M059J (cell line): Measurements from ENCODE around the gene GSTA4. TPM values are rescaled to one million over a fixed set of nuclear protein-coding genes. Genes with fewer than 3 reads are reported as not detected.
"Not testable (repeated sequence)": the region's sequence is repeated elsewhere in the genome, so short reads cannot be mapped to it uniquely, and the experiment has no call there.

Experiments
- DNase-seq: peaks from one replicate; pipeline ENCODE4 v3.0.0-alpha.2; 2012; ENCODE audit warnings: low read depth
- total RNA-seq: library from RNA; depleted of rRNA; stranded (reverse); fragments of >200 nt; shearing (Covaris generic); gene quantifications from 2 replicates; pipeline ENCODE4 v1.2.3, GENCODE V29; 2014

GSTA4 gene
- total RNA-seq, 1 experiment from 2014 or later, result 26.2 TPM

DNA sequence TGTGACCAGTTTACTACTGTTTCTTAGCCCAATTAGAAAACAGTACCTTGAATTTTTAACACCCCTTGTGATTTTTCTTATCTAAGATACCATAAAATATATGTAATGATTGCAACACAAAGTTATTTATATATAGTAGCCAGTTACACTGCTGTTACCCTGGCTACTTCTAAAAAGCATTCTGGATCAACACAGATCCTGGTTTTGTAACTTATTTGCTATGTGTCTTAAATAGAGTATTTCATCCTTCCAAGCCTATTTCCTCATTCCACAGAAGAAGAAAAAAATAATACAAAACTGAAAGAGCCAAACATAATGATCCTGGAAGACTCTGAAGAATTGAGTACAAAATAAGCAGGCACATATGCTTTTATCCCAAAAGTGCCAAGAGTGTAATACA lies 19.0 kb upstream of the GSTA4 start:
- DNase-seq, result no peak

DNA sequence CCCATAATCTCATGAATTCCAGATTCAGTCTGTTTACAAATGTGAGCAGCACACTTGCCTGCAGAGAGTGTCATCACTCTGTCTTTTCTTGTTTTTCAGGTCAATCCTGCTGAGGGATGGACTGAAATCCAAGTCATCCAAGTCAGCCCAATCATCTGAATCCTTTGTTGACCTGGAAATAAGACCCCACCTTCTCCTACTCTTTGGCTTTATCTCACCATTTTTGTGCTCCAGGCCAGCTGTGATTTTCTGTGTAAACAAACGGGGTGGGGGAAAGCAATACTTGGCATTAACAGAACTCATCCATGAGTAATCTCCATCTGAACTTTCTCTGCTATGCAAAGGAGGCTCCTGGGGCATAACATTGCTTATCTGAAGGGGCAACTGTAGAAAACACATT lies 16.9 kb upstream of the GSTA4 start:
- DNase-seq, result no peak

DNA sequence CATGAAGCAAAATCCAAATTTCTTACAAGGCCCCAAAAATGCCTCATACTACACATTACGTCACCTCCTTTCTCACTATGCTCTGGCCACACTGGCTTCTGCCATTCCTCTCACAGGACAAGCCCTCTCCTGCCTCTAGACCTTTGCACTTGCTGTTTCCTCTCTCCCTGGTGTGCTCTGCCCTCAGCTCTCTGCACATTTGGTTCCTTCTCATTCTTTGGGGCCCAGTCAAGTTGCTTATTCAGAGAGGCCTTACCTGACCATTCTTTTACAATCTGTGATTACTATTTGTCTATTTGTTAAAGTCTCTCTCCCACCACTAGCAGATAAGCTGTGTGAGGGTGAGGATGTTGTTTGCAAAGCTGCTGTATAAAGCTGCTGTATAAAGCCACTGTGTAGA lies 15.4 kb upstream of the GSTA4 start:
- no peak for DNase-seq

DNA sequence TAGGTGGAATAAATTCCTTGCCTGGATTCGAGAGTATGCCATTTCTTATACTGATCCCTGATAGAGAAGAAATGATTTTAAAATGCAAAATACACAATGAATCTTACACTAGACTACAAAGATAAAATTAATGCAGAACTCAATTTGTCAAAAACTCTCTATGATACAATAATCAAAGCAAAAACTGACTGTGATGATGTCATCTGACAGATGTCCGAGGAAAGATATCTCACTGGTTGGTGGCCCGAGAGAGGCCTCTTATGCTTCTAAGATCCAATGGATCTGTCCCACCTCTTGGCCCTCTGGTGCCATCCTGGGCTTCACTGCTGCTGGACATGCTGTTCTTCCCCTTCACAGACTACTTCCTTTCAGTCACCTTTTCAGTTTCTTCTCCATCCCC lies 14.4 kb upstream of the GSTA4 start:
- DNase-seq, result no peak

DNA sequence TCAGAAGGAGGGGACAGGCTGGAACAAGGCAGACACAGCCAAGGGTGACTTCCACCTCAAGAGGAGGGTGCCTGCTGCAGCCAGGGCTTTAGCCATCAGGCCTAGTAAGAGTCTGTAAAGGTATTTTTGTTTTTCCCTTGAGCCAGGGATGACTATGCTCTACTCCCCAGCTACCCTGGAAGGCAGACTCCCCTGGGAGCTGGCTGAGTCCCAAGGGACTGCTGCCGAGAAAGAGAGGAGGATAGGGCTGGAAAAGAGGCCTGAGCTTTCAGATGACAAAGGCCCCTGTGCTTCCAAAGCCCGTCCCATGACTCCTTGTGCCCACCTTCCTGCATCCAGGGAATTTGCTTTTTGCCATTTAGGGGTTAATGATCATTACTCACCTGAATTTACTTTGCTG lies 14.0 kb upstream of the GSTA4 start:
- DNase-seq, result no peak

DNA sequence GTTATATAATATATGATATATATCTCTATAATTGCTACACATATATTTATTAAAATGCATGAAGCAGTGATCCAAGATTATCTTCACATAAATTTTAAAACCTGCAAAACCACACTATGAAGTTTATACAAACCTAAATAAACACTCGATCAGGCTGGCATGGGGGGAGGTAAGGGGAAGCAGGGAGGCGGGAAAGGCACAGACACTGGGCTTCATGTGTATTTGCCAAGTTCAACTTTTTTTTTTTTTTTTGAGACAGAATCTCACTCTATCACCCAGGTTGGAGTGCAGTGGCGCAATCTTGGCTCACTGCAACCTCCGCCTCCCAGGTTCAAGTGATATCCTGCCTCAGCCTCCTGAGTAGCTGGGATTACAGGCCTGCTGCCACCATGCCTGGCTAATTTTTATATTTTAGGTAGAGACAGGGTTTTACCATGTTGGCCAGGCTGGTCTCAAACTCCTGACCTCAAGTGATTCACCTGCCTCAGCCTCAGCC lies 13.2 kb upstream of the GSTA4 start:
- DNase-seq, result not testable (repeated sequence)

DNA sequence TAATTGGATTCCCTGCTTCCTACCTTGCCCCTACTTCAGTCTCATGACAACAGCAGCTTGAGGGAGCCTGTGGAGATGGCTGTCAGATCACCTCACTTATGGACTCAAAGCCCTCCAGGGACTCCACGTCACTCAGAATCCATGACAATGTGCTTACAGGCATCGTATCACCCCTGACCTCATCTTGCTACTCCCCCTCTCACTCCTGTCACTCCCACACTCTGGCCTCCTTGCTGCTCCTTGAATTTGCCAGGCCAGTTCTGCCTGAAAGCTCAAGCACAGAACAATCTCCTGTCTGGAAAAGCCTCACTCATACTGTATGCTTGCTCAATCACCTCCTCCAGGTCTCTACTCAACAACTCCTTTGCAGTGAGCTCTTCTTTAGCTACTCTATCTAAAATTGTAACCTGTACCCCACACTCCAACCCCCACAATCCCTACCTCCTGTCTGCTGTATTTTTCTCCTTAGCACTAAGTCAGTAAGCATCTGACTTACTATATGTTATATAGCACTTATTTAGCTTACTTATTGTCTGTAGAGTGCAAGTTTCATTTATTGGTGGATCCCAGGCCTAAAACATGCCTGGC lies 10.7 kb upstream of the GSTA4 start:
- DNase-seq, result no peak

DNA sequence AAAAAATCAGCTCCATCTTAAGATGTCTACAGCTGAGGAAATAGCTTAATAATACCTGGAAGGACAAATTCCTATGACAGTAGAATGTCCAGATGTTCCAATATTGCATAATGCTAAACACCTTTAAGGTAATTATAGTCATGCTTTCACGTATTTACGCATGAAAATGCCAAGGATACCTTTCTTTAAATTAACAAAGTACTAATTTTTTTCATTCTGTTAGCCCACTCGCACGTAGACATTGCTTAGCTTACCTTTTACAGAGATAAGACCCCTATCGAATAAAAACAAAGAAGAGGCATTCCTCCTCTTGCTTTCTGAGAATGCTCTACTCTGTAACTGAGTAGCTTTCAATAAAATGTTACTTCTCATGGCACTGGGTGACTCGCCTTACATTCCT lies 4.4 kb upstream of the GSTA4 start:
- no peak for DNase-seq

DNA sequence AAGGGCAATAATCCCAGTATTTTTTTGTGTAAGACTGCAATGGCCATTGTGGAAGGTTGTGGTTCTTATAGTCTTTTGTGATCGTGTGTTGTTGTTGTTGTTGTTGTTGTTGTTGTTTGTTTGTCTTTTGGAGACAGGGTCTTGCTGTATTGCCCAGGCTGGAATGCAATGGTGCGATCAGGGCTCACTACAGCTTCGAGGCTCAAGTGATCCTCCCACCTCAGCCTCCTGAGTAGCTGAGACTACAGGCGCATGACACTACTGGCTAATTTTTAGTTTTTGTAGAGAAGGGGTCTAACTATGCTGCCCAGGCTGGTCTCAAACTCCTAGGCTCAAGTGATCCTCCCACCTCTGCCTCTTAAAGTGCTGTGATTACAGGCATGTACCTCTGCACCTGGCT lies 3.5 kb upstream of the GSTA4 start:
- DNase-seq, result no peak

DNA sequence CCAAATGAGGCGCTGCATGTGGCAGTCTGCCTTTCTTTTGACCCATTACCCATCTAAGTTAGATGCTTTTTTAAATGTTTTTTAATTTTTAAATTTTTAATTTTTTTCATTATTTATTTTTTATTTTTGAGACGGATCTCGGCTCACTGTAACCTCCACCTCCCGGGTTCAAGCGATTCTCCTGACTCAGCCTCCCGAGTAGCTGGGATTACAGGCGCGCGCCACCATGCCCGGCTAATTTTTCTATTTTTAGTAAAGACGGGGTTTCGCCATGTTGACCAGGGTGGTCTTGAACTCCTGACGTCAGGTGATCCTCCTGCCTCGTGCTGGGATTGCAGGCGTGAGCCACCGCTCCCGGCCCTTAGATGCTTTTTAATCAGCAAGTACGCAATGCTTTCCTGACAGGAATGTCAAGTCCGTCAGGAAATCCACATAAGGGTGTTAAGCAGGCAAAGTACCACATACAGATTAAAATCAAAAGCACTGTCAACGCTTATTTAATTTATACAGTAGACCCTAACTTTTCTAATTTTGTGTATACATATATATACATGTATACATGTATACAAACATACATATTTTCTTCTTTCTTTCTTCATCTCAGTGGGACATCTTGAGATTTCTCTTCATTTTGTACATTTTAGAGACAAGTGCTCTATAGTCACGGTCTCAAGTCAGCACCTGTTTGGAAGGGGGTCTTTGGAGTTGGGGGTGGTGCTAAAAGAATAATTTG lies 995 bp upstream of the GSTA4 start:
- DNase-seq, result peak; percentile 91

DNA sequence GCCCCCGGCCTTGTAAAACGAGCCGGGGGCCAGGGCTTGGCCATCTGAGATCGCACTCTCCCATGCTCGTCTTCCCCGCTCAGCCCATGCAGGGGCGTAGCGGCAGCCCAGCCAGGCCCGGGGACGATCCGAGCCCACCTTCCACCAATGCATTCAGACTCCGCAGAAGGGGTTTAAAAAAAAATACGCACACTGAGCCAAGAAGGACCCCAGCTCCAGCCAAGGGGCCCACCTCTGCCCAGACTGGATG lies 320 bp downstream of the GSTA4 start:
- DNase-seq, result no peak

DNA sequence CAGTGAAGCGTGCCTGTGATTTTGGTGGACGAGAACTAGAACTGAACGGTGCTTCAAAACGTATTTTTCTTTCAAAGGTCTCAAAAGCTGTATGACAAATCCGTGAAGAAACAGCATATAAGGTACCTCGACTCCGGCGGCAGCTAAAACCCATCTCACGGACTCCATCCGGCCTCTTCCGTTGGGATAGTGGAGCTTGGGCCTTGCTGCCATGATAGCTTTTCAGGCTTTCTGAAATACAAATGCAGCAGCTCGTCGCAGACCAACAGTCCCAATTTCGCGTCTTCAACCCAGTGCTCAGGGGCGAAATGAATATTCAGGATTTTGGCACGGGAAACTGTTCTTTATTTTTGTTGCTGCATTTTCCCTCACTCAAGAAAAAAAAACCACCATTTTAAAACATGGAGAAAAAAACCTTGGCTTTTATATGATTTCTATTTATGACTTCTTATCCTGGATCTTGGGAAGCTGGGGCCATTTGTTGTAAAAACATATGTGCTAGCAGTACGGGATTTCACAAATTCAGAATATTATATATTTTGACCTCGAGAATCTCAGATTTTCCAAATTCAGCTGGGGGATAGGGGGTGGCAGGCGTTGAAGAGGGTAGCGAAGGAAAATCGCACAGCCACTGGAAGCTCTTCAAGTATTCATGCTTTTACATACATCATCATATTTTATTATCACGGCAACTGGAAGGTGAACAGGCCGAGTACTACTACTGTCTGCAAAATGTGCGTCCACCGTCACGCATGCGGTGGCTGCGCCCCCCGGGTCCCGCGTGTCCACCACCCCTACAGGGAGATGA lies 849 bp downstream of the GSTA4 start:
- peak; percentile 64 for DNase-seq

DNA sequence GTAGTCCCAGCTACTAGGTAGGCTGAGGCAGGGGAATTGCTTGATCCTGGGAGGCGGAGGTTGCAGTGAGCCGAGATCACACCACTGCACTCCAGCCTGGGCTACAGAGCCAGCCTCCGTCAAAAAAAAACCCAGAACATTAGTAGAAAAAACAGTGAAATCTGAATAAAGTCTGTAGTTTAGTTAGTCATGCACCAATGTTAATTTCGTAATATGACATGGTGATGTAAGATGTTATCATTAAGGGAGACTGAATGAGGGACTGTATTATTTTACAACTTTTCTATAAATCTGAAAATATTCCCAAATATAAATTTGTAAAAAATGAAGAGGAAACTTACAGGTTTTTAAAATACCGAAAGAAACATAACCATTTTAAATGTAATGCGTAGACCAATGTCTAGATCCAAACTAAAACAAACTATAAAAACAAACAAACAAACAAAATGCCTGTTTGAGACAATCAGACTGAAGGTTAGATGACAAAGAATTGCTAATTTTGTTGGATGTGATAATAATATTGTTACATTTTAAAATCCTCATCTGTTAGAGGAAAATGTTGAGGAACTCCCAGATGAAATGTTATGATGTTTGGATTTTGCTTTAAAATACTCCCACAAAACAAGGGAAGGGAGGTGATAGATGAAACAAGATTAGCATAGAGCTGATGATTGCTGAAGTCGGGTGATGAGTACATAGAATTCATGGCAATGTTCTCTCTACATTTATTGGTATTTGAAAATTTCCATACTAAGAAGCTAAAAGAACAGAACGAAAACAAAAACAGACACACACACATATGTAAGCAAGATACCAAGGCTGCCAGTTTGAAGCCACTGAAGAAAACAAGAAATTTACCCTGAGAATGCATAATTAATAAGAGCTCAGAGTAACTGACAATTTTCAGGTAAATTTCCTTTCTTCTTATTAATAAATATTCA lies 1.8 kb downstream of the GSTA4 start:
- peak; percentile 51 for DNase-seq

DNA sequence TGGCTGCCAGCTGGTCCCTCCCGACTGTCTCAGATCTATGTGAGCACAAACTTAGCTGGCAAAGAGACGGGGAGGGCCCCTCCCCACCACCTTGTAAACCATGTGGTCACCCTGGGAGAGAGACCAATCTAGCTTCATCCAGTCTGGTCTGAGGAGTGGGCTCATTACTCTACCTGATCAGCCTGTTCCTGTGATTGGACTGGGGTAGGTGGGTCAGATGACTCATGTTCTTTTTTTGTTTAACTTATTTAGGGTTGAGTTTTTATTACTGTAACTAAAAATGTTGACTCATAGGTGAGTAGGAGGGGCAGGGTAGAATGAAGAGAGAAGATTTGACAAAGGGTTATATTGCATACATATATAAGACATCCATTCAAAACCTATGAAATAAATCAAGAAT lies 4.7 kb downstream of the GSTA4 start:
- DNase-seq, result peak; percentile 75

DNA sequence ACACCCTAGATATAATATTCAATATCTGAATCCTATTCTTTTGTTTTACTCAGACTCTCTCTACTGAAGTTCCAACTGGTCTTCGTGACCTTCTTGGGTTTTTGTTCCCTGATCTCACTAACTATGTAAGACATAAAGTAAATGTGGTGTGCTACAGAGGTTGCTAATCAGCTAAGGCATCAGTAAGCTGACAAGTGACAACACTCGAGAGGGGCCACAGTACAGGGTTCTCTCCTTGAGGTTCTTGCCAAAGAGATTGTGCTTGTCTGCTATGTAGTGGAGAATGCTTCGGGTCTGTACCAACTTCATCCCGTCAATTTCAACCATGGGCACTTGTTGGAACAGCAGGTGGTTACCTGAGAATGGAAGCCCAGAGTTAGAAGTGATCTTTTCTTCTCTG lies 9.9 kb downstream of the GSTA4 start:
- DNase-seq, result no peak

DNA sequence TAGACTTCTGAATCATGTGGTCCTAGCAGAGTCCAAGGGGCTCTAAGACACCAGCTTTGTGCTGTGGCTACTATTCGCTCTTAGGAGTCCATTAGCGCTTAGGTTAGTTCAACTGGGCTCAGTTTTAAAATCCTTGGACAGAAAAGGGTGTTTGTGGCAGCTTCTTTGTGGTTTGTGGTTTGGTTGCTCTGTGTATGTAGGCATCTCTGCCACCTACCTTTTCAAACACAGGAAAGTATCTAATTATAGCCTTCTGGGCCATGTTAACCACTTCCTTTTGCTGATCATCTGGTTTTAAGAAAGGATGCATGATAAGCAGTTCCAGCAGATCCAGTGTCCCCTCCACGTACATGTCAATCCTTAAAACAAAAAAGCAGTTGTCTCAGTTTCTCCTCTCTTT lies 10.8 kb downstream of the GSTA4 start:
- DNase-seq, result peak; percentile 91

DNA sequence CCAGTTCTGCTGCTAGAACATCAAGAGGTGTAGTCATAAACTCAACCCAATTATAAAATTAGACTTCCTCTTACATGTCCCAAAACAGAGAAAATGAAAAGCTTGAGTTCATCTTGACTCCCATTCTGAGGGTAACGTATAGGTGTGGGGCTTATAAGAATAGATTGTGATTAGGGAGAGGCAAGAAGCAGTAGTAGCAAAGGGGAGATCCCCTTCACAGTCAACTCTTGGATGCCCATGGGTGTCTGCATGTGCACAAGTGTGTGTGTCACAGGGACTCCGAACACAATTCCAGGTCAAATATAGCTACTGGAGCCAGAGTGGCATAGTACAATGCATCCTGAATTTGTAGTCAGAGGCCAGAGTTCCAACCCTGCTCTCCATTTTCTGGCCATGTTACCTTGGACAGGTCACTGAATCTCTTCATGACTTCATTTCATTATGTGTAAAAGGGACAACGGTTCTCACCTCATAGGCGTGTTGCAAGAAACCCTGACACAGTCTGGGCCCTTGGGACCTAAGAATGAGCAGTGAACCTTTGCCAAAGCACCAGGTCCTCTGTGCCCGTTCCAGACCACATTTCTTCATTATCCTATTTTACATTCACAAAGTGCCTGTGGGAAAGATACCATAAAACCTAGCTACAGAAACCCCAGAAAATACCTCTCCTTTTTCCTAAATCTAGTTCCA lies 11.8 kb downstream of the GSTA4 start:
- no peak for DNase-seq

DNA sequence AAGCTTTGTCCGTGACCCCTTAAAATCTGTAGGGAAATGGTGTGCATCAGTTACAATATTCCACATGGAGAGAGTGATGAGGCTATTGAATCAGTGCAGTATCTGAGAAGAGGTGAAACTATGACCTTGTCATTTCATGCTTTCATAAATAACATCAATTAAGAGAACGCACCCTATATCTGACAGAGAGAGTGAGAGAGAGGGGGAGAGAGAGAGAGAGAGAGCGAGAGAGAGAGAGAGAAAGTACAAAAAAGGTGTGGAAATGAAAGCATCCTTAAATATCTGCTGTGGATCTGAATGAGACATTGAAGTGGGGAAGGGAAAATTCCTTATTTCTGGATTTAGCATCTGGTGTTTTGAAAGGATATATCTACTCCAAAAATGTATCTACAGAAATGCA lies 12.4 kb downstream of the GSTA4 start:
- DNase-seq, result no peak

DNA sequence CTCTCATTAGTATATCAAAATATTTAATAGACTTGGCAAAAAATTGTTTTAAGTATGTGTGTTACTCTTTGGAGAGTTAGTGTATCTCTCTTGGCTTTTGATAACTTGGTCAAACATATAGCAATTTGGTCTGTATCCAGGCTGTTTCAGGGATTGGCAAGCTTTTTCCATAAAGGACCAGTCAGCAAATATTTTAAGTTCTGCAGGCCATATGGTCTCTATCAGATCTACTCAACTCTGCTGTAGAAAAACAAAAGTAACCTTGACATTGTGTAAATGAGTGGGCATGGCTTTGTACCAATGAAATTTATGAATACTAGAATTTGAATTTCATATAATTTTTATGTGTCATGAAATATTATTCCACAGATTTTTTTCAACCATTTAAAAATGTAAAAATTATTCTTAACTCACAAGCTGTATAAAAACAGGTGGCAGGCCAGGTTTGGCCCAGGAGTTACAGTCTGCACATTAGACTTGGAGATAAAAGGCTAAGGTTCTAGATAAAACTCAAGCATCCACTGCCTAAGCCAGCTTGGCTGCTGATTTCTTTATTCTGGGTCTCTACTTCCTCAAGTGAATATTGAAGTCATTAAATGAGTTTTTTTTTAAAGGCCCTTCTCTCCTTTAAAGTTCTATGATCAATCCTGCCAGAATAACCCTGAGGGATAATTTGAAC lies 13.7 kb downstream of the GSTA4 start:
- DNase-seq, result no peak

DNA sequence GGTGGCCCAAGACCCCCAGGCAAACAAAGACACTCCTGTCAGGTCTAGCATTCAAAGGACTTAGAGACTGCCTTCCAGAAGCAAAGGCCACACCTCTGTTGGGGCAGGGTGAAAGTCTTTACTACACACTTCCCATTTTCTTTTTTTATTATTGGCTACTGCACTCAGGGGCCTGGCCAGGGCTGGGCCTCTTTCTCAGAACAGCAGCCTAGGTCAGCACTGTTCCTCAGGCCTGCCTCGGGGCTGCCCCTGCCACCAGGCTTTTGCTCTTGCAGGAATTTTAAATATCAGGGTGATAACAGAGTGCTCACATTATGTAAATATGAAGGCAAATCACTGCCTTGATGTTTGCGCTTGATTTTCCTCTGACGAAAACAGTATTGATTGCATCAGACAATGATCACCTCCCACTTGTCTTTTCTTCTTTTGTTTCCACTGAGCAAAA lies 18.5 kb downstream of the GSTA4 start:
- DNase-seq, result no peak

DNA sequence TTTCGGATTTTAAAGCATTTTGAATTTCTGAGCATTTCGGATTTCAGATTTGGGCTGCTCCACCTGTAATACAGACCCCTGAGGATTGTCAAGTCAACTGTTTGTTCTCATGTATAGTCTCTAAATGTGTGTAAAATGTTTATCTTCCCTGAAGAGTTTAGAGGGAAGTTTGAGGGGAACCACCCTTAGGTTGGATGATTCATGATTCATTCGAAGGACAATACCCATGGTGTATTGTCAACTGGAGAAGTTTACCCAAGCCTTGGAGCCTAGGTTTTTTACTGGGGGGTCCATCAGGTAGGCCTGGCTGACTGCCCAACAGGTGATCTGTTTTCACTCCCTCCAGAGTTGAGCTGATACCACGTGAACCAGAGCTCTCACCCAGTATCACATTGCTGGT lies 18.9 kb downstream of the GSTA4 start:
- DNase-seq, result no peak
